ENCODE results near the gene STAMBPL1. TPM values are rescaled to one million over a fixed set of nuclear protein-coding genes. Genes with fewer than 3 reads are reported as not detected.

The STAMBPL1 gene
- total RNA-seq, 1 donor from 2014 or later: 1.5 TPM

DNA sequence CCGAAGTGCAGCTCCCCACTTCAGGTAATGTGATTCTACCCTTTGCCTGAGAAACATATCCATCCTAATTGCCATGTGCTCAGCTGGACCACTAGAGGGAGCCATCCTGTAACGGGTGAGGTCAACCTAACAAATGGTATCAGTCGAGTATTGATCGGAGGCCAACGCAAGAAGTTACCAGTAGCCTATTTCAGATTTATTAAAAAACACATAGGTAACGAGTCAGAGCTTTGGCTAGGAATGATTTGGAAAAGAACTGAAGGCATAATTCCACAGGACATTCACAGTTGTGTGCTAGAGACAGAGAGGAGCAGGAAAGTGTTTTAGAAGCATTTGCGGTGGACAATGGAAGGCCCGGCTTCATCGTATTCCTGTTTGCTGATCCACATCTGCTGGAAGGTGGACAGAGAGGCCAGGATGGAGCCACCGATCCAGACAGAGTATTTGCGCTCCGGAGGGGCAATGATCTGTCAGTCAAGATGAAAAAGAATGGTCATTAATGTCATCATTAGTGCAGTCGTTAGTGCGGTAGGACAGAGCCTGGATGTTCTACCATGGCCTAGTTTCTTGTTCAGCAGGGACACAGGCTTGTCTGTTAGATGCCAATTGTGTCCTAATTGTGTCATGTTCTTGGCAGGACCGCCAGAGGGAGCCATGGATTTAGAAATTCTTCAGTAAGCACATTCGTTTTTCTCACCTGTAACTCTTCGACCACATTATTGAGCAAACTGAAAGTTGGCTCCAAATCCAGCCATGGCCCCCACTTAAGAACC is 55.0 kb downstream of the STAMBPL1 start:
- peak overlapping the region; percentile 1 for H3K27ac Mint-ChIP-seq (ENCODE audit: unreplicated experiment)
- peaks cover 40% of the 10 kb centered on the region for H3K36me3 ChIP-seq (ENCODE audit: insufficient read depth, low read length)
- FAIRE-seq: no peak

DNA sequence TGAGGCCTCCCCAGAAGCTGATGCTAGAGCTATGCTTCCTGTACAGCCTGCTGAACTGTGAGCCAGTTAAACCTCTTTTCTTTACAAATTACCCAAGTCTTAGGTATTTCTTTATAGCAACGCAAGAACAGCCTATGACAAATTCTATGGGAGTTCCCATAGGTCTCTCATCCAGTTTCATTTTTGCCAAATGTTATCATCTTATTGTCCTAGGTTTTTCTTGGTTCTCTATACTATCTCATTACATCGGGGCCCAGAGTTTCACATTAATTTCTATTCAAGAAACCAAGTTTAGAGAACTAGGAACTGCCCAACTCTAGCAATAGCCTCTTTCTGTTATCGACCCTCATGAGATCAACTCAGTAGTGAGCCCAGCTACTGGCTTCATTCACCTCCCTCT is 56.6 kb downstream of the STAMBPL1 start:
- FAIRE-seq: no peak
- Mint-ChIP-seq H3K36me3 (ENCODE audit: low read depth, unreplicated experiment) (peaks cover 23% of the 10 kb centered on the region), H3K4me1 (ENCODE audit: low read depth, unreplicated experiment) (no peaks in the 10 kb centered on the region), H3K27me3 (ENCODE audit: low read depth, unreplicated experiment) (peaks cover 4% of the 10 kb centered on the region), H3K27ac (ENCODE audit: unreplicated experiment) (no peak overlapping the region), H3K9me3 (ENCODE audit: unreplicated experiment) (no peaks in the 10 kb centered on the region), H3K4me3 (ENCODE audit: unreplicated experiment) (no peak overlapping the region)
- no peak for DNase-seq (ENCODE audit: low read depth)
- H2AFZ ChIP-seq (ENCODE audit: low read depth, low read length): no peak overlapping the region
- H3K36me3 ChIP-seq (ENCODE audit: insufficient read depth, low read length): peaks cover 48% of the 10 kb centered on the region
- H3K4me2 ChIP-seq (ENCODE audit: low read length): no peak overlapping the region
- H3K27me3 ChIP-seq (ENCODE audit: insufficient read depth, low read length): no peaks in the 10 kb centered on the region
- H3K9me3 ChIP-seq (ENCODE audit: insufficient read depth, low read depth, low read length): no peaks in the 10 kb centered on the region
- TF ChIP-seq, protein P1, sequence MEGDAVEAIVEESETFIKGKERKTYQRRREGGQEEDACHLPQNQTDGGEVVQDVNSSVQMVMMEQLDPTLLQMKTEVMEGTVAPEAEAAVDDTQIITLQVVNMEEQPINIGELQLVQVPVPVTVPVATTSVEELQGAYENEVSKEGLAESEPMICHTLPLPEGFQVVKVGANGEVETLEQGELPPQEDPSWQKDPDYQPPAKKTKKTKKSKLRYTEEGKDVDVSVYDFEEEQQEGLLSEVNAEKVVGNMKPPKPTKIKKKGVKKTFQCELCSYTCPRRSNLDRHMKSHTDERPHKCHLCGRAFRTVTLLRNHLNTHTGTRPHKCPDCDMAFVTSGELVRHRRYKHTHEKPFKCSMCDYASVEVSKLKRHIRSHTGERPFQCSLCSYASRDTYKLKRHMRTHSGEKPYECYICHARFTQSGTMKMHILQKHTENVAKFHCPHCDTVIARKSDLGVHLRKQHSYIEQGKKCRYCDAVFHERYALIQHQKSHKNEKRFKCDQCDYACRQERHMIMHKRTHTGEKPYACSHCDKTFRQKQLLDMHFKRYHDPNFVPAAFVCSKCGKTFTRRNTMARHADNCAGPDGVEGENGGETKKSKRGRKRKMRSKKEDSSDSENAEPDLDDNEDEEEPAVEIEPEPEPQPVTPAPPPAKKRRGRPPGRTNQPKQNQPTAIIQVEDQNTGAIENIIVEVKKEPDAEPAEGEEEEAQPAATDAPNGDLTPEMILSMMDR (IDR thresholded peaks at IDR 0.05; ENCODE audit: insufficient read depth, low read depth, low read length): no peak
- no peak for TF ChIP-seq EZH2 (IDR thresholded peaks at IDR 0.05; ENCODE audit: insufficient read depth, low read length)
- peaks cover 32% of the 10 kb centered on the region for H4K20me1 ChIP-seq (ENCODE audit: insufficient read depth, low read length)
- no peak overlapping the region for H3K9ac ChIP-seq (ENCODE audit: low read length)
- H3K4me1 ChIP-seq (ENCODE audit: insufficient read depth, low read length): no peaks in the 10 kb centered on the region
- no peak overlapping the region for H3K27ac ChIP-seq (ENCODE audit: low read depth, low read length)
- H3K79me2 ChIP-seq (ENCODE audit: insufficient read depth, low read length): no peaks in the 10 kb centered on the region
- H3K4me3 ChIP-seq (ENCODE audit: insufficient read depth, low read depth, low read length): no peak overlapping the region

More for the DNA sequence above, 55.0 kb downstream of the STAMBPL1 start:
- Mint-ChIP-seq H3K9me3 (ENCODE audit: unreplicated experiment) (no peaks in the 10 kb centered on the region), H3K27me3 (ENCODE audit: low read depth, unreplicated experiment) (peaks cover 4% of the 10 kb centered on the region), H3K4me1 (ENCODE audit: low read depth, unreplicated experiment) (no peaks in the 10 kb centered on the region), H3K4me3 (ENCODE audit: unreplicated experiment) (no peak overlapping the region), H3K36me3 (ENCODE audit: low read depth, unreplicated experiment) (peaks cover 13% of the 10 kb centered on the region)
- H3K27ac ChIP-seq (ENCODE audit: low read depth, low read length): no peak overlapping the region
- no peak overlapping the region for H2AFZ ChIP-seq (ENCODE audit: low read depth, low read length)
- no peak overlapping the region for H3K4me3 ChIP-seq (ENCODE audit: insufficient read depth, low read depth, low read length)
- no peaks in the 10 kb centered on the region for H3K9me3 ChIP-seq (ENCODE audit: insufficient read depth, low read depth, low read length)
- no peaks in the 10 kb centered on the region for H3K4me1 ChIP-seq (ENCODE audit: insufficient read depth, low read length)
- no peak overlapping the region for H3K9ac ChIP-seq (ENCODE audit: low read length)
- H4K20me1 ChIP-seq (ENCODE audit: insufficient read depth, low read length): peaks cover 20% of the 10 kb centered on the region
- no peaks in the 10 kb centered on the region for H3K79me2 ChIP-seq (ENCODE audit: insufficient read depth, low read length)
- no peaks in the 10 kb centered on the region for H3K27me3 ChIP-seq (ENCODE audit: insufficient read depth, low read length)
- peak overlapping the region; percentile 21 for H3K4me2 ChIP-seq (ENCODE audit: low read length)
- peak; percentile 62 for DNase-seq (ENCODE audit: low read depth)
- TF ChIP-seq EZH2 (IDR thresholded peaks at IDR 0.05; ENCODE audit: insufficient read depth, low read length): no peak
- TF ChIP-seq, protein P1 (IDR thresholded peaks at IDR 0.05; ENCODE audit: insufficient read depth, low read depth, low read length): peak; percentile 97

DNA sequence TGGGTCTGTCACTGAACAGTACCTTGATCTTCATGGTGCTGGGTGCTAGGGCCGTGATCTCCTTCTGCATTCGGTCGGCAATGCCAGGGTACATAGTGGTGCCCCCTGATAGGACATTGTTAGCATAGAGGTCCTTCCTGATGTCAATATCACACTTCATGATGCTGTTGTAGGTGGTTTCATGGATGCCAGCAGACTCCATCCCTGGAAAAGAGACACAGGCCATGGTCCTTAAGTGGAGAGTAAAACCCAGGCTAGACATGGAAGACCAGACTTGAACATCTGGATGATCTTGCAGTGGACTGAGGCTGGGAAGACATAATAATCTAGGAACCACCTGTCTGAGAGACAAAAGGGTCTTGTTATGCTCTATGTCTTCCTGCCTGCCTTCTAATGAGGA is 58.0 kb downstream of the STAMBPL1 start:
- peaks cover 4% of the 10 kb centered on the region for H3K27me3 Mint-ChIP-seq (ENCODE audit: low read depth, unreplicated experiment)
- H3K36me3 Mint-ChIP-seq (ENCODE audit: low read depth, unreplicated experiment): peaks cover 31% of the 10 kb centered on the region
- no peak for FAIRE-seq
- no peaks in the 10 kb centered on the region for H3K9me3 Mint-ChIP-seq (ENCODE audit: unreplicated experiment)
- no peak overlapping the region for H3K9ac ChIP-seq (ENCODE audit: low read length)
- no peak overlapping the region for H3K4me3 Mint-ChIP-seq (ENCODE audit: unreplicated experiment)
- no peaks in the 10 kb centered on the region for H3K27me3 ChIP-seq (ENCODE audit: insufficient read depth, low read length)
- H3K4me1 ChIP-seq (ENCODE audit: insufficient read depth, low read length): no peaks in the 10 kb centered on the region
- no peak overlapping the region for H3K27ac ChIP-seq (ENCODE audit: low read depth, low read length)
- H2AFZ ChIP-seq (ENCODE audit: low read depth, low read length): no peak overlapping the region
- no peaks in the 10 kb centered on the region for H3K9me3 ChIP-seq (ENCODE audit: insufficient read depth, low read depth, low read length)
- no peaks in the 10 kb centered on the region for H3K79me2 ChIP-seq (ENCODE audit: insufficient read depth, low read length)
- H4K20me1 ChIP-seq (ENCODE audit: insufficient read depth, low read length): peaks cover 39% of the 10 kb centered on the region
- H3K4me2 ChIP-seq (ENCODE audit: low read length): no peak overlapping the region
- no peak for DNase-seq (ENCODE audit: low read depth)
- TF ChIP-seq, protein P1 (IDR thresholded peaks at IDR 0.05; ENCODE audit: insufficient read depth, low read depth, low read length): no peak
- TF ChIP-seq EZH2 (IDR thresholded peaks at IDR 0.05; ENCODE audit: insufficient read depth, low read length): no peak
- H3K4me3 ChIP-seq (ENCODE audit: insufficient read depth, low read depth, low read length): no peak overlapping the region
- no peak overlapping the region for H3K27ac Mint-ChIP-seq (ENCODE audit: unreplicated experiment)
- no peaks in the 10 kb centered on the region for H3K4me1 Mint-ChIP-seq (ENCODE audit: low read depth, unreplicated experiment)
- H3K36me3 ChIP-seq (ENCODE audit: insufficient read depth, low read length): peaks cover 51% of the 10 kb centered on the region

All from astrocyte (in vitro differentiated cells and primary cell).